Naive B cell (primary cell): ENCODE measurements around the gene WNT5B. TPM values are rescaled to one million over a fixed set of nuclear protein-coding genes. Genes with fewer than 3 reads are reported as not detected.

Experiments used
- ATAC-seq, 2 donors: fragments of 150-1000 bp; cut with Tn5 transposase; 2 replicates each; pipeline ENCODE4 v1.10.0; 2021; ENCODE audit warnings: low read depth in 2 of 2, mild to moderate bottlenecking in 2 of 2, moderate library complexity in 2 of 2
- DNase-seq: peaks from one replicate; pipeline ENCODE4 v3.0.0; 2022
- H3K27ac Mint-ChIP-seq, 6 donors: one replicate each; pipeline ENCODE4 v1.8.0; 2020 to 2022; ENCODE audit warnings: mild to moderate bottlenecking in 6 of 6, mixed read lengths in 6 of 6, moderate library complexity in 5 of 6, inconsistent platforms in 2 of 6
- H3K27me3 Mint-ChIP-seq, 3 donors: one replicate each; pipeline ENCODE4 v1.8.0; 2021 to 2022; ENCODE audit warnings: mixed read lengths in 3 of 3, mild to moderate bottlenecking in 1 of 3
- H3K36me3 Mint-ChIP-seq, 2 donors: one replicate each; pipeline ENCODE4 v1.8.0; 2020 to 2022; ENCODE audit warnings: mixed read lengths in 2 of 2, inconsistent platforms in 1 of 2, mild to moderate bottlenecking in 1 of 2
- H3K4me1 Mint-ChIP-seq, 3 donors: one replicate each; pipeline ENCODE4 v1.8.0; 2020 to 2022; ENCODE audit warnings: mixed read lengths in 3 of 3, inconsistent platforms in 1 of 3, mild to moderate bottlenecking in 1 of 3, moderate library complexity in 1 of 3
- H3K4me3 Mint-ChIP-seq, 8 donors: one replicate each; pipeline ENCODE4 v1.8.0; 2020 to 2022; ENCODE audit warnings: mild to moderate bottlenecking in 8 of 8, mixed read lengths in 8 of 8, moderate library complexity in 8 of 8, inconsistent platforms in 2 of 8
- H3K9me3 Mint-ChIP-seq, 7 donors: one replicate each; pipeline ENCODE4 v1.8.0; 2020 to 2022; ENCODE audit warnings: mixed read lengths in 7 of 7, mild to moderate bottlenecking in 5 of 7, inconsistent platforms in 2 of 7, moderate library complexity in 1 of 7
- polyA plus RNA-seq, 6 donors: library from polyadenylated mRNA; unstranded; fragments of 300-500 nt; fragmentation: Illumina TruSeq; gene quantifications; one replicate each; pipeline ENCODE4 v1.2.3, GENCODE V29; 2021; ENCODE audit warnings: low read depth in 6 of 6

Gene WNT5B
- not detected for polyA plus RNA-seq

- H3K4me3 Mint-ChIP-seq = peak within 1 kb of the TSS; percentile 73 to 90 (median 82)
- no peak for DNase-seq
- no peaks in the 10 kb centered on the region for H3K36me3 Mint-ChIP-seq
- peaks cover 45 to 62% (median 51%) of the 10 kb centered on the region in 3 donors for H3K27me3 Mint-ChIP-seq
- peaks cover 19 to 25% (median 25%) of the 10 kb centered on the region in 3 donors for H3K4me1 Mint-ChIP-seq
- ATAC-seq = no peak
- no peaks in the 10 kb centered on the region for H3K9me3 Mint-ChIP-seq
- H3K27ac Mint-ChIP-seq = peak within 1 kb of the TSS in 1 of 6 donors; percentile 75
Measured at GRCh38 chr12:1628666-1629337, at the start of gene WNT5B. TSS of gene WNT5B (plus strand) at chr12:1629231. CDS start at chr12:1631355, 2,124 bp downstream.

- Mint-ChIP-seq H3K4me3 (no peak overlapping the region), H3K27ac (no peak overlapping the region), H3K9me3 (no peaks in the 10 kb centered on the region), H3K27me3 (no peaks in the 10 kb centered on the region), H3K36me3 (no peaks in the 10 kb centered on the region), H3K4me1 (peaks cover 0 to 18% (median 8%) of the 10 kb centered on the region in 3 donors)
- ATAC-seq (no peak), DNase-seq (no peak)
Measured at GRCh38 chr12:1579651-1580435, 49.2 kb upstream of the WNT5B start.

GRCh38 chr12:1580526-1580925 is 48.5 kb upstream of the WNT5B start:
- no peaks in the 10 kb centered on the region for H3K36me3 Mint-ChIP-seq
- peaks cover 0 to 14% (median 8%) of the 10 kb centered on the region in 3 donors for H3K4me1 Mint-ChIP-seq
- H3K9me3 Mint-ChIP-seq = no peaks in the 10 kb centered on the region
- no peak for DNase-seq
- no peak for ATAC-seq
- H3K27me3 Mint-ChIP-seq = no peaks in the 10 kb centered on the region
- H3K4me3 Mint-ChIP-seq = no peak overlapping the region
- peak overlapping the region in 1 of 6 donors; percentile 35 for H3K27ac Mint-ChIP-seq

GRCh38 chr12:1581973-1582708 is 46.9 kb upstream of the WNT5B start:
- ATAC-seq = no peak
- Mint-ChIP-seq H3K4me3 (peak overlapping the region in 2 of 8 donors; percentile 29 to 37), H3K27ac (no peak overlapping the region), H3K4me1 (peaks cover 0 to 11% (median 8%) of the 10 kb centered on the region in 3 donors), H3K27me3 (no peaks in the 10 kb centered on the region), H3K36me3 (no peaks in the 10 kb centered on the region), H3K9me3 (no peaks in the 10 kb centered on the region)
- DNase-seq = no peak

DNA sequence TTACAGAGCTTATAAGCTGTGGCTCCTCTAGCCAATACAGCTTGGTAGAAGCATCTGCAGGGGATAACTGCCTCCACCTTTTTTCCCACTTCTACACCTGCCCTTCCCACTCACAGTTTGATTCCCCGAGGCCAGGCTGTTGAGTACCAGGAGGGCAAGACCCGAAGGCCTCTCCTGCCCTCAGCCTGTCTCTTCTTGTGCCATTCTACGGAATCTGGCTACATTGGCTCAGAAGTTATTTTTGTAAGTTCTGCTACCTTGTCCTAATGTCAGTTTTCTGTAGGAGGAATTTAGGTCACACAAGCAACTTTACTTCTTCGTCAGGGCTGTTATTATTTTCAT is 46.4 kb upstream of the WNT5B start:
- DNase-seq (no peak), ATAC-seq (no peak)
- Mint-ChIP-seq H3K36me3 (no peaks in the 10 kb centered on the region), H3K27ac (no peak overlapping the region), H3K4me3 (no peak overlapping the region), H3K9me3 (no peaks in the 10 kb centered on the region), H3K4me1 (peaks cover under 1 to 11% (median 9%) of the 10 kb centered on the region in 3 donors), H3K27me3 (no peaks in the 10 kb centered on the region)

GRCh38 chr12:1583421-1584078 is 45.5 kb upstream of the WNT5B start:
- ATAC-seq = peak; percentile 83 to 97
- peak overlapping the region in 4 of 6 donors; percentile 3 to 76 (median 40) for H3K27ac Mint-ChIP-seq

GRCh38 chr12:1584326-1584725 is 44.7 kb upstream of the WNT5B start:
- DNase-seq (no peak), ATAC-seq (no peak)
- Mint-ChIP-seq H3K36me3 (no peaks in the 10 kb centered on the region), H3K4me3 (no peak overlapping the region), H3K4me1 (peaks cover 12 to 22% (median 21%) of the 10 kb centered on the region in 3 donors), H3K27me3 (no peaks in the 10 kb centered on the region), H3K27ac (no peak overlapping the region), H3K9me3 (no peaks in the 10 kb centered on the region)

More at GRCh38 chr12:1583421-1584078, 45.5 kb upstream of the WNT5B start:
- Mint-ChIP-seq H3K9me3 (no peaks in the 10 kb centered on the region), H3K4me3 (peak overlapping the region in 7 of 8 donors; percentile 38 to 82 (median 65)), H3K4me1 (peaks cover 8 to 18% (median 16%) of the 10 kb centered on the region in 3 donors), H3K36me3 (no peaks in the 10 kb centered on the region), H3K27me3 (no peaks in the 10 kb centered on the region)
- peak; percentile 74 for DNase-seq

GRCh38 chr12:1587927-1588574 is 41.0 kb upstream of the WNT5B start:
- Mint-ChIP-seq H3K4me1 (peaks cover 36 to 58% (median 51%) of the 10 kb centered on the region in 3 donors), H3K27ac (peak overlapping the region in 4 of 6 donors; percentile 49 to 80 (median 60))
- ATAC-seq = no peak

GRCh38 chr12:1588575-1588947 is 40.5 kb upstream of the WNT5B start:
- ATAC-seq = no peak
- DNase-seq = no peak
- H3K4me3 Mint-ChIP-seq = peak overlapping the region in 1 of 8 donors; percentile 39
- peaks cover 39 to 57% (median 51%) of the 10 kb centered on the region in 3 donors for H3K4me1 Mint-ChIP-seq
- peak overlapping the region in 3 of 6 donors; percentile 49 to 67 (median 54) for H3K27ac Mint-ChIP-seq
- no peaks in the 10 kb centered on the region for H3K36me3 Mint-ChIP-seq
- no peaks in the 10 kb centered on the region for H3K27me3 Mint-ChIP-seq
- H3K9me3 Mint-ChIP-seq = peaks cover 0 to 1% (median 0%) of the 10 kb centered on the region in 7 donors

More at GRCh38 chr12:1587927-1588574, 41.0 kb upstream of the WNT5B start:
- Mint-ChIP-seq H3K36me3 (no peaks in the 10 kb centered on the region), H3K4me3 (peak overlapping the region in 1 of 8 donors; percentile 39), H3K9me3 (peaks cover 0 to 1% (median 0%) of the 10 kb centered on the region in 7 donors), H3K27me3 (no peaks in the 10 kb centered on the region)
- no peak for DNase-seq

DNA sequence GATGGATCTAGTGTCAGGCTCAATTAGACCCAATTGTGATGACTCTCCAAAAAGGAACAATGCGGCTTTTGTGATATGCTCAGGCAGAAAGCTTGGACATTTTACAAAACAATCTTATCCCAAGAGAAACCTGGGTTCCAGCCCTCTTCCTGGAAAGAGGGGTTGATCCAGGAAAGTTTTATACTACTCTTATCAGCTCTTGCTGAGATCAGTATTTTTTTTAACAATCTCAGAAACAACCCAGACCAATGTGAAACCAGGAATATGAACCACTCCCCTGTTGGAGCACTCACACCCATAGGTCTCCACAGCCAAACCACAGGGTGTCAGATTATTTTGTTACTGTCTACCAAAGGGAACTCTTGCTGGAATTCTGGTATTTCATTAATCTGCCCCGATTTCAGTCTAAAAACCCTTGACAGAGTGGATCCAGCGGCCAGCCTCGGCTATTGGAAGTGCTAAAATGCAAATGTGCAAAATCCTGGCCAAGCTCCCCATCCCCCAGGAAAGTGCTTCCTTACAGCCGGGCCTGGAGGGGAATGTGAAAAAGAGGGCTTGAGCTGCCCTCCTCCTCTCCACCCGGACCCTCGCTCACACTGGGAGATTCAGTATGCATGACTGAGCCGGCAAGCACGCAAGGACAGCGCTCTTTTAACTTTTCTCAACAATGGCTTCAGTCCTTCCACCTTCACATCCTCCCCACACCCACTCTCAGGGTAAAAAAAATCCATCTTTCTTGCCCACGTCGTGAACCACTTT is 38.6 kb upstream of the WNT5B start:
- peaks cover 47 to 62% (median 57%) of the 10 kb centered on the region in 3 donors for H3K4me1 Mint-ChIP-seq
- H3K4me3 Mint-ChIP-seq = peak overlapping the region in 7 of 8 donors; percentile 0 to 91 (median 55)
- peak overlapping the region in 2 of 6 donors; percentile 4 to 76 for H3K27ac Mint-ChIP-seq
- no peaks in the 10 kb centered on the region for H3K36me3 Mint-ChIP-seq
- H3K27me3 Mint-ChIP-seq = no peaks in the 10 kb centered on the region
- no peak for ATAC-seq
- peaks cover 0 to 1% (median 0%) of the 10 kb centered on the region in 7 donors for H3K9me3 Mint-ChIP-seq
- DNase-seq = no peak

- no peak for ATAC-seq
- Mint-ChIP-seq H3K9me3 (peaks cover 0 to 1% (median 0%) of the 10 kb centered on the region in 7 donors), H3K4me1 (peaks cover 48 to 66% (median 64%) of the 10 kb centered on the region in 3 donors), H3K27me3 (no peaks in the 10 kb centered on the region), H3K36me3 (no peaks in the 10 kb centered on the region), H3K4me3 (peak overlapping the region; percentile 17 to 96 (median 90)), H3K27ac (peak overlapping the region in 3 of 6 donors; percentile 43 to 83 (median 76))
- DNase-seq = no peak
Measured at GRCh38 chr12:1591034-1591433, 38.0 kb upstream of the WNT5B start.

GRCh38 chr12:1591543-1591942 is 37.5 kb upstream of the WNT5B start:
- DNase-seq (no peak), ATAC-seq (no peak)
- H3K4me3 Mint-ChIP-seq = peak overlapping the region; percentile 82 to 96 (median 91)
- peaks cover 0 to 1% (median 0%) of the 10 kb centered on the region in 7 donors for H3K9me3 Mint-ChIP-seq
- H3K27ac Mint-ChIP-seq = peak overlapping the region in 3 of 6 donors; percentile 22 to 83 (median 39)
- no peaks in the 10 kb centered on the region for H3K36me3 Mint-ChIP-seq
- H3K4me1 Mint-ChIP-seq = peaks cover 48 to 66% (median 64%) of the 10 kb centered on the region in 3 donors
- H3K27me3 Mint-ChIP-seq = no peaks in the 10 kb centered on the region
